Right renal cortex interstitium (tissue), 3 donors: ENCODE data around the gene PIP4K2B. TPM values are rescaled to one million over a fixed set of nuclear protein-coding genes. Genes with fewer than 3 reads are reported as not detected.
"Not testable (repeated sequence)": the region's sequence is repeated elsewhere in the genome, so short reads cannot be mapped to it uniquely, and the experiment has no call there.

Source experiments
- DNase-seq, 3 donors: peaks; one replicate each; pipeline ENCODE4 v3.0.0-alpha.2; 2013; ENCODE audit warnings: low read depth in 3 of 3, low spot score in 2 of 3
- polyA plus RNA-seq, 3 donors: library from polyadenylated mRNA; unstranded; fragments of 120-200 nt; gene quantifications; one replicate each; pipeline ENCODE4 v1.2.1, GENCODE V29; 2013; ENCODE audit not compliant: insufficient read length in 3 of 3

PIP4K2B gene
- 10 to 100 TPM; 74.4 to 83.5 (median 81.7) TPM for polyA plus RNA-seq

GRCh38 chr17:38799501-38800236, at the start of gene PIP4K2B:
Gene PIP4K2B (minus strand): TSS chr17:38799556. CDS start chr17:38799424, 132 bp downstream.
- peak; percentile 88 to 93 (median 91) for DNase-seq

- no peak for DNase-seq
Measured at GRCh38 chr17:38848557-38848891, 49.2 kb upstream of the PIP4K2B start.

- DNase-seq = no peak
Measured at GRCh38 chr17:38844261-38844757, 45.0 kb upstream of the PIP4K2B start.

- DNase-seq = no peak
Measured at GRCh38 chr17:38825762-38826247, 26.4 kb upstream of the PIP4K2B start.

GRCh38 chr17:38824899-38825761, 25.8 kb upstream of the PIP4K2B start, which contains the start of gene CWC25:
Gene CWC25 (minus strand): TSS chr17:38825321. CDS start chr17:38825183, 138 bp downstream.
- DNase-seq = peak; percentile 94 to 100 (median 96)

- DNase-seq = no peak
Measured at GRCh38 chr17:38815576-38816193, 16.3 kb upstream of the PIP4K2B start.

GRCh38 chr17:38809828-38810227, 10.5 kb upstream of the PIP4K2B start:
- DNase-seq = no peak

DNA sequence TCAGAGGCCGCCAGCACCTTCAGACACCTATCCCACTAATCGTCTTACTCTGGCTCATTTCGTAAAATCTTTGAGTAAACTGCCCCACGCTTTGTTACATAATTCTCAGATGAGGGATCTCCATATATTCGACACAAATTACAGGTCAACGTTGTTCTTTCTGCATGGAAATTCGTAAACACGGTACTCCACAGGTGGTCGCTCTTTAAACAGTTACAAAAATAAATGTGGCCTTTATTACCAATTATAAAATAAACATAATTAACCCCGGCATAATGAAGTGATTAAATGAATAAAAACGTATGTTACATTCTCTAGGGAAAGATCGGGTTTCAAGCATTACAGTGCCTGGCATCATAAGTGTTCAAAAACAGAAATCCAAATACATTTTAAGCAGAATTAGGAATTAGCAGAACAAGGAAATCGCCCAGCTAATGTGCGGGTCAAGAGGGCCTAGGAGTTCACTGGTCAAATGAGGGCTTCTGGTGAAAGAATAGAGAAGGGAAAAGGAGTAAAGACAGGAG, 943 bp upstream of the PIP4K2B start:
- DNase-seq = no peak

GRCh38 chr17:38798614-38799500, 499 bp downstream of the PIP4K2B start:
- peak in 1 of 3 donors; percentile 17 for DNase-seq

DNA sequence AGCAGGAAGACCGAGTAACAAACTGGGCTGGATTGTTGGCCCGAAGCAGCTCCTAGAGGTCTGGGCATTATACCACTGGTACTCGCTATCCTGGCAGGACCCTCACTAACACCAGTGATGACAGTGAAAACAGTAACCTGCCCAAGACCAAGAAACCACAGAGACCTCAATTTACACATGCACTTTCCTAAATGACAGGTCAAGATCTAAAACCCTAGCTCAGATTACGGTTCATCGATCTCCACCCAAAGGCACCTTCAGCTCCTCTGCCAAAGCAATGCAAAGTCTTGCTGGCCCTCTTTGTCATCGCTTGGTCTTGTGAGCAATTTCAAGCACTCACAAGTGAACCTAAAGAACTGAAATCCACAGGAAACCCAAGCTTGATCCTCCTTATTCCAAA, 1.5 kb downstream of the PIP4K2B start:
- no peak for DNase-seq

DNA sequence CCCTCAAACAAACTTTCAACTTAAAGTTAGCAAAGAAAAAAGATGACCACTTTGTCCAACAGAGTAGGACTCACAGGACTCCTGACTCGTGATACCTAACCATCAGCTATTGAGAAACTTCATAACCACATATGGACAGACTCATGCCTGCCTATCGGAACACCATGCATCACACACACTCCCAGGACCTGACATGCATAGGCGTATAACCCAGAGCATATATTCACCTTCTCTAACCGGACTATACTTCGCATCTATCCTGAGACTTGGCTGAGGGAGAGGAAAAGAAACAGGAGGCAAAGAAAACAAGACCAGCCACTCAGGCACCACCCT, 2.2 kb downstream of the PIP4K2B start:
- no peak for DNase-seq

GRCh38 chr17:38796451-38797157, 2.8 kb downstream of the PIP4K2B start:
- DNase-seq = no peak

DNA sequence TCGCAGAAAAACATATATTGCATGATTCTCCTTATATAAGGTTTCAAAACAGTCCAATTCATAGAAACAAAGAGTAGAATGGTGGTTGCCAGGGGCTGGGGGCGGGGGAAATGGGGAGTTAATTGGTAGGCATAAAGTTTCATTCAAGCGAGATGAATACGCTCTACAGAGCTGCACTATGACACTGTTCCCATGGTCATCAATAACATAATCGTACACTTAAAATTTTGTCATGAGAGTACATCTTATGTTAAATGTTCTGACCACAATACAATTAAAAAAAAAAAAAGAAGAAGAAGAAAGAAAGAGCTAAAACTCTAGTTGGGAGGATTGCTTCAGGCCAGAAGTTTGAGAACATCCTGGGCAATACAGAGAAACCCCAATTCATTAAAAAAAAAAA, 5.1 kb downstream of the PIP4K2B start:
- DNase-seq = no peak

DNA sequence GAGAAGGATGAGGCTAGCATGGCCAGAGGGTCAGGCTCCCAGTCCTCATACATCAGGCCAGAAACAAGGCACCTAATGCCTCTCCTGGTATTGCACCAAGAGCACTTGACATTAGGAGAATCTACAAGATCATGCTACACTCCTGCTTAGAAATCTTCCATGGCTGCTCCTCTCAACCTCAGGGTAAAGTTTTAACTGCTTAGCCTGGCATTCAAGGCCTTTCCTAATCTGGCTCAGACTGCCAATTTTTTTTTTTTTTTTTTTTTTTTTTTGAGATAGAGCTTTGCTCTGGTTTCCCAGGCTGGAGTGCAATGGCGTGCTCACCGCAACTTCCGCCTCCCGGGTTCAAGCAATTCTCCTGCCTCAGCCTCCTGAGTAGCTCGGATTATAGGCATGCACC, 8.2 kb downstream of the PIP4K2B start:
- DNase-seq = no peak

DNA sequence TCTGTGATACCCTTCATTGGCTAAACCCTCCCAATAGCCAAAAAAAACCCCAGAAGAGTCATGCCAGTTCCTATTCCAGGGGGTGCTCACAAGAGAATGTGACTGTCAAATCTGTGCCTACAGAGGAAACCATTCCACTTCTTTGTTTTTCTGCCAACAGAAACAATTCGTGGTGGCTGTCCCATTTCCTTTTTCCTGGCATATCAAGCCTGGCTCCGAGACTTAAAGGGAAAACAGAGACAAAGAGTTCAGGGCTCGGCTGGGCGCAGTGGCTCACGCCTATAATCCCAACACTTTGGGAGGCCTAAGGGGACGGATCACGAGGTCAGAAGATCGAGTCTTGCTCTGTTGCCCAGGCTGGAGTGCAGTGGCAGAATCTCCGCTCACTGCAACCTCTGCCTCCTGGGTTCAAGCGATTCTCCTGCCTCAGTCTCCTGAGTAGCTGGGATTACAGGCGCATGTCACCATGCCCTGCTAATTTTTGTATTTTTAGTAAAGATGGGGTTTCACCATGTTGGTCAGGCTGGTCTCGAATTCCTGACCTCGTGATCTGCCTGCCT, 9.1 kb downstream of the PIP4K2B start:
- DNase-seq = not testable (repeated sequence)

DNA sequence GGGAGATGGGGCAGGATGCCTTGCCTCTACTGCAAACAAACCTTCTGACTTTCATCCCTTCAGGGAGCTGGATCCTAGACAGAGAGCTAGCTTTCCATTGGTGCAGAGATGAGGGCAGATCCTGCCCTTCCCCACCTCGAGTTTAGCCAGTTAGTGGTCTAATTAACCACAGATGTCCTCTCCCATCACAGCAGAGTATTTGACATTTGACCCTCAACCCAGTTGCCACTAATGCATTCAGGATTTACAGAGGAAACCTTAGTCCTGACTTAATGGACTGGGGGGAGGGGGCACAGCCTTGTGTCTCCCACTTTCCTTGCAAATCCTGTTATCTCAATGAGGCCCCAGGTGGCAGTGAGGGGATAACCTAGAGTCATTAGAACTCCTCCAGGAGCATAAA, 10.2 kb downstream of the PIP4K2B start:
- no peak for DNase-seq

- not testable (repeated sequence) for DNase-seq
Measured at GRCh38 chr17:38787999-38788398, 11.4 kb downstream of the PIP4K2B start.

GRCh38 chr17:38786372-38786771, 13.0 kb downstream of the PIP4K2B start:
- no peak for DNase-seq

- no peak for DNase-seq
Measured at GRCh38 chr17:38783227-38783626, 16.1 kb downstream of the PIP4K2B start.
